Osteocyte (in vitro differentiated cells): ENCODE results near the gene RPAP3. TPM values are rescaled to one million over a fixed set of nuclear protein-coding genes. Genes with fewer than 3 reads are reported as not detected.

Experiments
- DNase-seq: peaks from one replicate; pipeline ENCODE4 v3.0.0; 2021; ENCODE audit warnings: mixed read lengths; ENCODE audit not compliant: unreplicated experiment; ENCODE audit errors: extremely low spot score
- H3K27ac Mint-ChIP-seq: one replicate; pipeline ENCODE4 v1.8.0; 2021; ENCODE audit warnings: mild to moderate bottlenecking, mixed read lengths; ENCODE audit not compliant: unreplicated experiment
- H3K27me3 Mint-ChIP-seq: one replicate; pipeline ENCODE4 v1.8.0; 2021; ENCODE audit warnings: mixed read lengths; ENCODE audit not compliant: unreplicated experiment
- H3K36me3 Mint-ChIP-seq: one replicate; pipeline ENCODE4 v1.8.0; 2021; ENCODE audit warnings: mixed read lengths; ENCODE audit not compliant: unreplicated experiment
- H3K4me1 Mint-ChIP-seq: one replicate; pipeline ENCODE4 v1.8.0; 2021; ENCODE audit warnings: mixed read lengths; ENCODE audit not compliant: unreplicated experiment
- H3K4me3 Mint-ChIP-seq: one replicate; pipeline ENCODE4 v1.8.0; 2021; ENCODE audit warnings: mild to moderate bottlenecking, moderate library complexity, mixed read lengths; ENCODE audit not compliant: unreplicated experiment
- H3K9me3 Mint-ChIP-seq: one replicate; pipeline ENCODE4 v1.8.0; 2021; ENCODE audit warnings: mixed read lengths; ENCODE audit not compliant: unreplicated experiment
- CTCF ChIP-seq: fragments of 200-600 bp; sonication (generic); IDR thresholded peaks from 2 replicates; pipeline ENCODE4 v1.5.0; 2021; ENCODE audit warnings: antibody characterized with exemption, mild to moderate bottlenecking, moderate library complexity
- total RNA-seq: library from RNA; stranded (reverse); gene quantifications from 2 replicates; pipeline ENCODE4 v1.2.1, GENCODE V29; 2021

The RPAP3 gene
- total RNA-seq, 1 donor from 2014 or later, result 33.4 TPM

- Mint-ChIP-seq H3K4me3 (no peak overlapping the region), H3K36me3 (no peaks in the 10 kb centered on the region), H3K9me3 (no peaks in the 10 kb centered on the region), H3K27me3 (peaks cover 1% of the 10 kb centered on the region), H3K4me1 (peaks cover 49% of the 10 kb centered on the region), H3K27ac (no peak overlapping the region)
- no peak for DNase-seq
- TF ChIP-seq CTCF, result no peak
These were observed 32.2 kb upstream of the RPAP3 start for GRCh38 chr12:47737936-47738594.

GRCh38 chr12:47736877-47737676 lies 31.2 kb upstream of the RPAP3 start:
- Mint-ChIP-seq H3K4me1 (peaks cover 49% of the 10 kb centered on the region), H3K36me3 (no peaks in the 10 kb centered on the region), H3K27me3 (no peaks in the 10 kb centered on the region), H3K4me3 (peak overlapping the region; percentile 33), H3K27ac (peak overlapping the region; percentile 86), H3K9me3 (no peaks in the 10 kb centered on the region)
- peak; percentile 95 for DNase-seq
- no peak for TF ChIP-seq CTCF

- Mint-ChIP-seq H3K4me1 (peaks cover 46% of the 10 kb centered on the region), H3K36me3 (no peaks in the 10 kb centered on the region), H3K9me3 (no peaks in the 10 kb centered on the region), H3K27ac (peak overlapping the region; percentile 86), H3K4me3 (no peak overlapping the region), H3K27me3 (no peaks in the 10 kb centered on the region)
- TF ChIP-seq CTCF, result no peak
- DNase-seq, result no peak
These were observed 30.4 kb upstream of the RPAP3 start for GRCh38 chr12:47736216-47736615.

- H3K27me3 Mint-ChIP-seq, result no peaks in the 10 kb centered on the region
- no peaks in the 10 kb centered on the region for H3K36me3 Mint-ChIP-seq
- no peak for TF ChIP-seq CTCF
- no peak for DNase-seq
- no peak overlapping the region for H3K27ac Mint-ChIP-seq
- H3K4me1 Mint-ChIP-seq, result peaks cover 43% of the 10 kb centered on the region
- H3K4me3 Mint-ChIP-seq, result no peak overlapping the region
- H3K9me3 Mint-ChIP-seq, result no peaks in the 10 kb centered on the region
These were observed 29.8 kb upstream of the RPAP3 start for GRCh38 chr12:47735649-47736048.

GRCh38 chr12:47734725-47735480 lies 29.1 kb upstream of the RPAP3 start:
- Mint-ChIP-seq H3K4me3 (no peak overlapping the region), H3K27ac (no peak overlapping the region), H3K27me3 (no peaks in the 10 kb centered on the region), H3K9me3 (no peaks in the 10 kb centered on the region), H3K36me3 (no peaks in the 10 kb centered on the region), H3K4me1 (peaks cover 44% of the 10 kb centered on the region)
- TF ChIP-seq CTCF, result no peak
- no peak for DNase-seq
